Measurements from ENCODE around the gene AUNIP.

AUNIP gene

DNA sequence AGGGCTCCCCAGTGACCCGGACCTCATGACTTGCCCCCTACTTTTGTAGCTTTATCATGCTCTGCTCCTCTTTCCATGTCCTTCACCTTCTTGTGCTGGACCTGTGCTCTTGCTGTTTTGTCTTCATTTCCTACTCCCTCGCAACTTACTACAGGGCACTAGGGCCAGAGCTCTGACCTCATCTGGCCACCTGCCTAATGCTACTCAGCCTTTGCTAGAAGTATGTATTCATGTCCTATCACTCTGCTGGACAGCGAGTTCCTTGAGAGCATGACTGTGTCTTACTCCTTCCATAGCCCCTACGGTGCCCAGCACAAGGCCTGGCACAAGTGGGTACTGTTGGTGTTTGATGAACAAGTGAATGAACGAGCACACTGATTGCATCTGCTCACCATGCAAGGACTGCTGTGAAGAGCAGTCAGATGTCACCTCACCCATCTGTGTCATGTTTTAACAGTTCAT, 37.6 kb downstream of the AUNIP start:
- no peak for DNase-seq

DNA sequence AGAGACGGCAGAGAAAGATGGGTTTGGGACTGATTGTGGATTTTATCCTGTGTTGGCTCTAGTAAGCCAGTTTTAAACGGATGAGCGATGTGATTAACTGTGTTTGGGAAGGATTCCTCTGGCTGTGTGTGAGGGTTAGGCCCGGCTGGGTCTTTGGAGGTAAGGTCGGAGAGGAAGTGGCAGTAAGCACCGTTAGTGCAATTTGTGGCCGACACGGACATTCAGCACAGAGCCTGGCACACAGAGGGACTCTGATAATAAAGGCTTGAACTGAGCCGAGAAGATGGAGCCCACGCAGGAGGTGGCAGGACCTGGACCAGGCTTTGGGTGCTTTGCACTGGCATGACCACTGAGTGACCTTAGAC, 38.2 kb downstream of the AUNIP start:
- no peak for DNase-seq

DNA sequence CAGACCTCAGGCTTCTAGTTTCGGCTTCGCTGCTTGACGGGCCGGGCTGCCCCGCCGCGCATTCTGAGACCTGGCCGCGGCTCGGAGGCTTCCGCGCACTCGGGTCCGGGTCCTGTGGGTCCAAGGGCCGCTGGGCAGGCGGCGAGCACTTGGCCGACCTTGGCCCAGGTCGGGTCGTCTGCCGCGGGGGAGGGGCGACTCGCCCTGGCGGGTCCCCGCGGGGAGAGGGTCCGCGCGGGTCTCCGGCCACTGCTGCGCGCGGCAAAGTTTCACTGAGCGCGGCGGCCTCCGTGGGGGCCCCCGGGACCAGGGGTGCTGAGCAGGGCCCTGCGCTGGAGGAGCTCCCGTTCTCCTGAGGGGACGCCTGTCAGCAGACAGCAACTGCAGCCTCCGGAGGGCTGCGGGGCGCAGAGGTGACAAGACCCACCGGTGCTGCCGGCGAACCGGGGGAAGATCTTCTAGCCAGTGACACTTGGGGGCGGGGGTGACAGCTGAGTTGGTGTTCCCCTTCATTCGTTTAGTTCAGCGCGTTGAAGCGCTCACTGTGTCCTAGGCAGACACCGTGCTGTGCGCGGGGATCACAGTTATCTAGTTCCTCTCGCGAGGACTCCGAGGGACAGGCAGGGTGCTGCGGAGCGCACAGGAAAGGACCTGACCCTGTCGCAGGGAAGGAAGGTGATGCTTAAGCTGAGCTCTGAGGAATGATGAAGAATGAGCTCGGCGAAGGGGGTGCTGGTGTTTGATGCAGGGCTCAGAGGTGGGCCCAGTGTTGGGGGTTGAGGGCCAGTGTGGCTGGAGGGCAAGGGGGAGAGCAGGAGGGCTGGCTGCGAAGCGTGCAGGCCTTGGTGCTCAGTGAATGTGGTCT, 38.8 kb downstream of the AUNIP start:
- DNase-seq = peak; percentile 80 to 81

GRCh38 chr1:25819491-25820246, 39.6 kb downstream of the AUNIP start, which contains the start of gene MTFR1L:
Gene MTFR1L, plus strand, starts transcription at chr1:25819954. Its CDS starts 3,151 bp downstream, at chr1:25823105.
- DNase-seq = peak; percentile 94 to 96

DNA sequence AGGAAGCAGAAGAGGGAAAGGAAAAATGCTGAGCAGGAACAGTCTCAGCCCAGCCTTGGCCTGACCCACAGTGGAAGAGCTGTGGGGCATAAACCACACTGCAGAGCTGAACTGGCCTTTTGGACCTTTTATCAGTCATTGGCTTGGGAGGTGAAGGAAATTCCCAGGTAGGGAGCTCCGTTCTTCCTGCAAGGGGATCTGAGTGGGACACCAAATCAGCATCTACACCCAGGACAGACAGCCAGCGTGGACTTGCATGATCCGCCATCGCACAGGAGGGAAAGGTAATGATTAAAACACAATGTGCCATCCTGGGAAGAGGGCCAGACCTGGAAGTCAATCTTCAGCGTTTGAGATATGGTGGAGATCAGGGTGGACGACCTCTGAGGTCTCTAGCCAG, 40.7 kb downstream of the AUNIP start:
- no peak for DNase-seq

GRCh38 chr1:25817840-25818501, 41.3 kb downstream of the AUNIP start:
- DNase-seq = no peak

DNA sequence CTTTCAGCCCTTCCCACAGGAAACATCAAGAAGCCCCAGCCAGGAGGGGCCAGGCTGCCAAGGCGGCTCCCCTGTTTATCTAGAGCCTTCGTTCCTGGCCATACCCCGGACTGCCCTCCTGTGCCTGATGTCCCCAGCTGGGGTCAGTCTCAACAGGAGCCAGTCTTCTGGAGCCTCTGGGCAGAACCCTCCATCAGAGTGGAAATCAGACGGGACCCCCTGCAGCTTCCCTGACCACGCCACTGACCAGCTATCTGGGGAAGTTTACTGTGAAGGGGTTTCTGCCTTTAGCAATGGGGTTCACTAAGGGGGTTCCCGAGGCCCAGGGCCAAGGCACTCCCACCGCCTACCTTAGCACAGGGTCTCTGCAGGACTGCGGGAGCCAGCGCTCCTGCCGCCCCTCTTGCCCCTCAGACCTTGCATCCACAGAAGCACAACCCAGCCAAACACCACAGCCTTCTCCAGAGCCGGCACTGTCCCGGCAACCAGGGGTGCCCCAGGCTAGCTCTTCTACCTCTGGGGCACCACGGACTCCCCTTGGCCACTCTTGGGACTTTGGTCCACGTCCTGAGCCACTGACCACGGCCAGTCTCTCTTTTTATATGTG, 43.0 kb downstream of the AUNIP start:
- peak; percentile 3 to 11 for DNase-seq

DNA sequence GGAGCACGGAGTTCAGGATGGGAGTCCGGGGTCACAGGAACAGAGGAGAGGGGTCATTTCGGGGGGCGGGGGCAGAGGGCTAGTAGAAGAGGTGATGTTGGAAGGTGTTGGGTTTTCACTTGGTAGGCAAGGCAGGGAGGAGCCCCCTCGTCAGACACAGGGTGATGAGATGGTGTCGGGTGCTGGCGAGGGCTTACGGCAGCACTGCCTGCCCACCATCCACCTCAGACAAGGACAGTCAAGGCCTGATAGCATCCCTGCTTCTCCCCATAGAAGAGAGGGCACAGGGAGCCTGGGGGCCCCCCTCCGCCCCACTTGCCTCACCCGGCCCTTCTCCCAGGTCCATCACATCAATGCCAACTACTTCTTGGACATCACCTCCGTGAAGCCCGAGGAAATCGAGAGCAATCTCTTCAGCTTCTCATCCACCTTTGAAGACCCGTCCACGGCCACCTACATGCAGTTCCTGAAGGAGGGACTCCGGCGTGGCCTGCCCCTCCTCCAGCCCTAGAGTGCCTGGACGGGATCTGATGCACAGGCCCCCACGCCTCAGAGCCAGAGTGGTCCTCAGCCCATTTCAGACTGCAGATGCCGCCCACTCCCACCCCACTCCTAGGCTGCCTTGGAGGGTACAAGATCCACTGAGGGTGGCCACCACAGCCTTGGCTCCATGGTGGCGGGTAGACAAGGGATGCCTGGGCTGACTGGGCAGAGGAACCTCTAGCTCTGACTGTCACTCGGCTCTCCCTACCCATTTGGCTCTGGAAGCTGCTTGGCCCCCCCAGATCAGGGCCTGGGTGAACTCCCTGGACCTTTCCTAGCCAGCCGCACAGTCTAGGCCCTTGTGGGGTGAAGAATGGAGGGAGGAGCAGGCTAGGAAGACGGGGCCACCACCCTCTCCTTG, 43.8 kb downstream of the AUNIP start:
- DNase-seq = peak in 1 of 2 experiments; percentile 14

- DNase-seq = no peak
These were observed 44.6 kb downstream of the AUNIP start for GRCh38 chr1:25814549-25815087.

GRCh38 chr1:25813734-25814471, 45.4 kb downstream of the AUNIP start:
- no peak for DNase-seq

DNA sequence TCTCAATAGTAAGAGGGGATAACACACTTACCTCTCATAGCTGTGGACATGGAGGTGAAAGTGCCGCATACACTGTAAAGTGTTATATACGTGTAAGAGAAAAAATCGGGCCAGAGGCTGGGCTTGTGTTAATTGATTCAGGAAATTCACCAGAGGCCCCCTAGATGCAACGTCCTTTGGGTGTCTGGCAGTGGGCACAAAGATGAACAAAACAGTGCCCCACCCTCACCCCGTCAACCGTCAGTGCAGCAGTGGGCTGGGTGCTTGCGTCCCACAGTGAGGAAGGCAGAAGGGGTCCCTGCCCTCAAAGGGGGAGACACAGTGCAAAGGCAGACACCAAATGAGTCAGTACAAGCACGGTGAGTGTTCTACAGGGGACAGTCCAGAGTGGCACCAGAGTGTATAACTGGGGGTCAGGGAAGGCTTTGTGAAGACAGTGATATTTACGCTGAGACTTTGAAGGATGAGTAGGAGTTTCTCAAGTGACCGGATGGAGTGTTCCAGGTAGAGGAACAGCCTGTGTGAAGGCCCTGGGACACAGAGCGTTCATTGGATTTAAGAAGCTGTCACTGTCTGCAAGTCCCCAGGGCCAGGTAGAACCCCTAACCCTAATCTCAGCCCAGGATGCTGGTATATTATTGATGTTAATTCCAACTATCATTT, 46.1 kb downstream of the AUNIP start:
- DNase-seq = no peak

DNA sequence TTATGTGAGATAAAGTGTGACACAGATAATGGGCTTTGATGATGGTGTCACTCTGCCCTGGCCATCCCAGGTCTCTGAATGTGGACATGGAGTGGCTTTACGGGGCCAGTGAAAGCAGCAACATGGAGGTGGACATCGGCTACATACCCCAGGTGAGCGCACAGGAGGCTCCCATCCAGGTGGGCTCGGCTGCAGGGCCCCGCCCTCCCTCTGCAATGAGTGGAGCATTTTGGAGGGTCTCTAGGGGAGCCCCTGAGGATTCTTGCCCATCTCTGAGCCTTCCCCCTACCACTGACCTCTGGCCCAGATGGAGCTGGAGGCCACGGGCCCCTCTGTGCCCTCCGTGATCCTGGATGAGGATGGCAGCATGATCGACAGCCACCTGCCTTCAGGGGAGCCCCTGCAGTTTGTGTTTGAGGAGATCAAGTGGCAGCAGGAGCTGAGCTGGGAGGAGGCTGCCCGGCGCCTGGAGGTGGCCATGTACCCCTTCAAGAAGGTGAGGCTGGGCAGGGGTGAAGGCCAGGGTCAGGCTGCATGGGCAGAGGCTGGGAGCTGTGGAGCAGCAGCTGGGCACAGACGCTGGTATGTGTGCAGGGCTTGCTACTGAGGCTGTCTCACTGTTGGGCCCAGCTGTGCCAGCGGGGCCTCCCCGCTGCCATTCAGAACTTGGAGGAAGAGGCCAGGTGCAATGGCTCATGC, 47.7 kb downstream of the AUNIP start:
- DNase-seq = no peak

GRCh38 chr1:25810341-25811299, 48.6 kb downstream of the AUNIP start:
- DNase-seq = peak; percentile 89

DNA sequence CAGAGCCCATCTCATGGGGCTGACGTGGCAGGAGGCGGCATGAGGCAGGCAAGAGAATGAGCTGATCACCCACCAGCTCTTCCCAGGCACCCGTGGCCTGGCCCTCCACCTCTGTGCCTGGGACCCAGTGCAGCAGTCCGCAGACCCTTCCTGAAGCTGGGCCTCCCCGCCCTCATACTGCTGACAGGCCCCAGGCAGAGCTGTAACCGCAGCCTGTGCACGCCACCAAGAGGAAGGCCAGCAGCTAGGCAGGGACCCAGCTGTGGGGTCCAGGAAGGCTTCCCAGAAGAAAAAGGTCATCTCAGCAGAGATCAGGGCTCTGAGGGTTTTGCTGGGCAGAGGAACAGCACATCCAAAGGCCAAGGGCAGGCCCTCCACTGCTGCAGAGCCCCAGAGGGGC, 49.3 kb downstream of the AUNIP start:
- DNase-seq = no peak

DNA sequence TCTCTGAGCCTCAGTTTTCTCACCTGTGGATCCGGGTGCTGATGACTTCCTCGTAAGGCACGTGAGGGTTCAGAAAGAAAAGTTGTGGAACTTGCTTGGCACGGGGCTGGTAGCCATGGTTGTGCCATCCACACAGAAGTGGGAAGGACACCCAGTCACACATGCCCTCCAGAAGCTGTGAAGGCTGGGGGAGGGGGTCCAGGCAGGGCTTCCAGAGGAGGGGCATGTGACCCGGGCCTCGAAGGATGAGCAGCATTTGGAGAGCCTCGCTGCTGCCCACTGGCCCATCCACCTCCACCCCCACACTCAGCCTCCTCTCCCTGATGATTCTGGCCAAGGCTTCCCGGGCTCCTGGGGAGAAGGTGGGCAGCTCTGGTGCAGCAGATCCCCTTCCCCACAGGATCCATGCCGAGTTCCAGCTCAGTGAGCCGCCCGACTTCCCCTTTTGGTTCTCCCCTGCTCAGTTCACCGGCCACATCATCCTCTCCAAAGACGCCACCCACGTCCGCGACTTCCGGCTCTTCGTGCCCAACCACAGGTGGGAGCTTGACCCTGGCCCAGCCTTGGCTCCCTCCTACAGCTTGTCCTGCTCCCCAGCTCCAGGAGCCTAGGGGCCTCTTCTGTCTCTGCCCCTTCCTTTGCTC, 49.9 kb downstream of the AUNIP start:
- no peak for DNase-seq

- DNase-seq = no peak
These were observed 50.6 kb downstream of the AUNIP start for GRCh38 chr1:25808481-25809244.

Measured in activated T-cell treated with anti-CD3 and anti-CD28 coated beads, Interleukin-2, amount 50 U/mL, for 48 hours (primary cell).